Right atrium auricular region (tissue), 2 donors: ENCODE measurements around the gene TERT. TPM values are rescaled to one million over a fixed set of nuclear protein-coding genes. Genes with fewer than 3 reads are reported as not detected.
A peak's percentile ranks its signal among the peaks of the same experiment; 100 is the strongest.

Experiments
- DNase-seq: peaks from one replicate; pipeline ENCODE4 v3.0.0-alpha.2; 2019; ENCODE audit warnings: low spot score
- H3K27ac ChIP-seq, 2 donors: fragments of 200-600 bp; sonication (generic); 1 replicate in 1 of 2; 2 replicates in 1 of 2; pipeline ENCODE4 v1.5.1; 2016 to 2019
- H3K27me3 ChIP-seq, 2 donors: fragments of 200-600 bp; sonication (generic); one replicate each; pipeline versions ENCODE4 v1.5.1 to v1.6.0; 2017 to 2019
- H3K36me3 ChIP-seq: fragments of 200-600 bp; sonication (generic); one replicate; pipeline ENCODE4 v1.5.1; 2016
- H3K4me1 ChIP-seq, 2 donors: fragments of 200-600 bp; sonication (generic); one replicate each; pipeline versions ENCODE4 v1.5.1 to v1.6.0; 2017 to 2019
- H3K4me3 ChIP-seq, 2 donors: fragments of 200-600 bp; sonication (generic); 1 replicate in 1 of 2; 2 replicates in 1 of 2; pipeline ENCODE4 v1.5.1; 2017 to 2019; ENCODE audit warnings: mild to moderate bottlenecking in 1 of 2, moderate library complexity in 1 of 2
- H3K9me3 ChIP-seq, 2 donors: fragments of 200-600 bp; sonication (generic); one replicate each; pipeline ENCODE4 v1.5.1; 2019
- CTCF ChIP-seq, 2 donors: fragments of 200-600 bp; sonication (generic); IDR thresholded peaks; one replicate each; pipeline ENCODE4 v1.5.1; 2019; ENCODE audit warnings: antibody characterized with exemption in 2 of 2
- total RNA-seq, 2 donors: library from RNA; depleted of rRNA; stranded (reverse); fragments of >200 nt; gene quantifications; one replicate each; pipeline ENCODE4 v1.1.0, GENCODE V29; 2016

The TERT gene
- total RNA-seq, 2 donors from 2014 or later, result not detected

DNA sequence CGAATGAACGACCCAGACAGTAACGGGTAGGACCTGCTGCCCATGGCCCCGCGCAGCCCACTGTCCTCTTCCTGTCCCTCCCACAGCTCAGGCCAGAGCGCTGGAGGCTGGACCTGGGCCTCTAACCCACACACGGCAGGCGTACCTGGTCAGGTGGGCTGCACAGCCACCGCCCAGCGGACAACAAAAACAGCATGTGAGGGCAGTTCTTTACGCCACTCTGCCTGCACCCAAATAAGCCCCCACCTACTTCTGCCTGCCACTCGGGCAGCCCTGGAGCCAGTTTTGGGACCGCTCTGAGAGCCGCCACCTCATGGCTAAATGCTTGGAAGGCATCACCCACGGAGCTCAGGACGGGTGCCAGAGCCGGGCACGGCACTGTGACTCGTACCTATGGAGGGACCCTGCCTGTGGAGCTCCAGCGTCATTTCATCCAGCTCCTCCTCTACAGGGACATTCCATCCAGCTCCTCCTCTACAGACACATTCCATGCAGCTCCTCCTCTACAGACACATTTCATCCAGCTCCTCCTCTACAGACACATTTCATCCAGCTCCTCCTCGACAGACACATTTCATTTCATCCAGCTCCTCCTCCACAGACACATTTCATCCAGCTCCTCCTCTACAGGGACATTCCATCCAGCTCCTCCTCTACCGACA lies 31.1 kb upstream of the TERT start:
- DNase-seq, result no peak
- peak overlapping the region in 1 of 2 donors; percentile 55 for H3K27ac ChIP-seq
- no peaks in the 10 kb centered on the region for H3K27me3 ChIP-seq
- peaks cover 53% of the 10 kb centered on the region for H3K36me3 ChIP-seq
- H3K4me3 ChIP-seq, result no peak overlapping the region
- H3K9me3 ChIP-seq, result no peaks in the 10 kb centered on the region
- peaks cover 0 to 10% of the 10 kb centered on the region in 2 donors for H3K4me1 ChIP-seq
- TF ChIP-seq CTCF (IDR thresholded peaks at IDR 0.05), result no peak

DNA sequence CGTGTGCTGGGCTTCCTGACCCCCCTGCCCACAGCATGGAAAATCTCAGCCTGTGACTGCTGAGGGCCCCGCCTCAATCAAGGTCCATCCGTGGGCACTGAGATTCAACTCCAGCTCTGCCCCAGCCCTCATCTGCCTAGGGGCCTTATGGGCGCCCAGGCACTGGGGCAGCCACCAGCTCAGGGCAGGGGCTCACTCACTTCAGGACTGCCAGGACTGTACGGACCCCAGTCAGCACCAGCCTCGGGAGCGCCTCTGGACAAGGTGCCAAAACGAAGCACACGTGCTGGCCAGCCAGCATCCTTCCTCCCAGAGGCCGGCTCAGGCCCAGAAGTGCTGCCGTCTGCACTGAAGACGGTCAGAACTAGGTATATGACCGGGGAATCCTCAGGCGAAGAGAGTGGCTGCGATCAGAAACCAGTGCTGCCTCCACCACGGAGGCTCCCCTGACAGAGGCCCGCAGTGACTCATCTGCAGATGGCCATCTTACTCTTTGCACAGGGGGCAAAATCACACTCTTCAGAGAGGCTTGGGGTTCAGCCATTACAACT lies 30.4 kb upstream of the TERT start:
- peak overlapping the region in 1 of 2 donors; percentile 51 for H3K27ac ChIP-seq
- no peak overlapping the region for H3K4me3 ChIP-seq
- H3K4me1 ChIP-seq, result peaks cover 0 to 5% of the 10 kb centered on the region in 2 donors
- TF ChIP-seq CTCF (IDR thresholded peaks at IDR 0.05), result no peak
- H3K36me3 ChIP-seq, result peaks cover 57% of the 10 kb centered on the region
- H3K9me3 ChIP-seq, result no peaks in the 10 kb centered on the region
- no peaks in the 10 kb centered on the region for H3K27me3 ChIP-seq
- DNase-seq, result no peak

DNA sequence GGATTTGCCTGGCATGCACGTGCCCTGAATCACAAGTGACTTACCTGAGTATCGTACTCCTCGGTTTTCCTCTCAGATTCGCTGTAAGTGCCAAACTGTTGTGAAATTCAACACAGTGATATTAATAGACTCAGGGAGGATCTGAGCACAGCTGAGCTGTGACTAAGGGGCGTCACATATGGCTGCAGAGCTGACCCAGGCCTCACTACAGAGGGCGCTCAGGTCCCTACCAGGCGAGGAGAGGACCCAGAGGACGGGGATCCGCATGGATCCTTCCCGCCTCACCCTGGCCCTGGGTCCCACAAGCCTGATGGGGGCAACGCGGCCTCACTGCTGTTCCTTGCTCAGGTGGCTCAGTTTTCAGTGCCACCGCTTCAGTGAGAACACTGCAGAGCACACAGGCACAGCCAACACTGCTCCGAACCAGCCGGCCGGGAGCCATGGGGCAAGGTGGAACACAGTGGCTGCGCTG lies 29.9 kb upstream of the TERT start:
- TF ChIP-seq CTCF (IDR thresholded peaks at IDR 0.05), result no peak
- no peak for DNase-seq
- Histone ChIP-seq H3K4me3 (no peak overlapping the region), H3K9me3 (no peaks in the 10 kb centered on the region), H3K27me3 (no peaks in the 10 kb centered on the region), H3K4me1 (no peaks in the 10 kb centered on the region), H3K36me3 (peaks cover 58% of the 10 kb centered on the region), H3K27ac (peak overlapping the region in 1 of 2 donors; percentile 51)

DNA sequence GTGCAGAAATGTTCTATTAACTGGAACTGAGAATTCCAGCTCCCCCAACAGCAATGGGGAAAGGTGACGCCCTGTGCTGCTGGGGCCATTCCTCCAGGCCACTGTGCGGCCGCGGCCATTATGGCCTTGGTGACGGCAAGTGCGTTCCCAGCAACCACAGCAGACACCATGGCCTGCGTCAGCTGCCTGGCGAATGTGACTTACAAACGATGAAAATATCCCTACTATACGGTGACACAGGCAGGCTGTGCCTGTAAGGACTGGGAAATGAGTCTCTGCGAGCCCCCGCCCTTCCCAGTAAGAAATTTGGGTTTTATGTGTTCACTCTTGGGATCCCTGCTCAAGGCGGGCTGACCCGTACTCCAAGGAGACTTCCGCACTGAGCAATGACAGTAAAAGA lies 29.4 kb upstream of the TERT start:
- Histone ChIP-seq H3K27me3 (no peaks in the 10 kb centered on the region), H3K4me1 (no peaks in the 10 kb centered on the region), H3K36me3 (peaks cover 63% of the 10 kb centered on the region), H3K27ac (peak overlapping the region in 1 of 2 donors; percentile 51), H3K9me3 (no peaks in the 10 kb centered on the region), H3K4me3 (no peak overlapping the region)
- TF ChIP-seq CTCF (IDR thresholded peaks at IDR 0.05), result no peak
- no peak for DNase-seq

DNA sequence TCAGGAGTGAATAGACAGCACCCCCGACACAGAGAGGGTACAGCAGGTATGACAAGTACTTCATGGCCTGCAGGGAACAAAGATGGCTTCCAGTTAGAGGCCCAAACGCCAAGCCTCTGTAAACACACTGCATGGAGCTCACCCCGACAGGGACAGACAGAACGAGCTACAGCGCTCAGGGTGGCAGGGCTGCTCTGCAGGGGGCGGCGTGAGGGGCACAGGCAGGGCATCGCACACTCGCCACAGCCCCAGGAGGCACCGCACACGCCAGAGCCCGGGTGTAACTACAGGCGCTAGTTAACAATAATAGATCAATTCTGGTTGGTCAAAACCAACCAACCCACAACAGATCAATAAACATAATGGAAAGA lies 28.9 kb upstream of the TERT start:
- TF ChIP-seq CTCF (IDR thresholded peaks at IDR 0.05), result no peak
- no peak for DNase-seq
- H3K27me3 ChIP-seq, result no peaks in the 10 kb centered on the region
- no peak overlapping the region for H3K27ac ChIP-seq
- no peaks in the 10 kb centered on the region for H3K9me3 ChIP-seq
- no peaks in the 10 kb centered on the region for H3K4me1 ChIP-seq
- peaks cover 68% of the 10 kb centered on the region for H3K36me3 ChIP-seq
- no peak overlapping the region for H3K4me3 ChIP-seq
